ENCODE measurements around the gene SLC37A4. TPM values are rescaled to one million over a fixed set of nuclear protein-coding genes. Genes with fewer than 3 reads are reported as not detected.
"Not testable (repeated sequence)": the region's sequence is repeated elsewhere in the genome, so short reads cannot be mapped to it uniquely, and the experiment has no call there.

The SLC37A4 gene
- total and polyA plus RNA-seq, 2 experiments from 2014 or later, result 68.0 to 82.3 TPM

DNA sequence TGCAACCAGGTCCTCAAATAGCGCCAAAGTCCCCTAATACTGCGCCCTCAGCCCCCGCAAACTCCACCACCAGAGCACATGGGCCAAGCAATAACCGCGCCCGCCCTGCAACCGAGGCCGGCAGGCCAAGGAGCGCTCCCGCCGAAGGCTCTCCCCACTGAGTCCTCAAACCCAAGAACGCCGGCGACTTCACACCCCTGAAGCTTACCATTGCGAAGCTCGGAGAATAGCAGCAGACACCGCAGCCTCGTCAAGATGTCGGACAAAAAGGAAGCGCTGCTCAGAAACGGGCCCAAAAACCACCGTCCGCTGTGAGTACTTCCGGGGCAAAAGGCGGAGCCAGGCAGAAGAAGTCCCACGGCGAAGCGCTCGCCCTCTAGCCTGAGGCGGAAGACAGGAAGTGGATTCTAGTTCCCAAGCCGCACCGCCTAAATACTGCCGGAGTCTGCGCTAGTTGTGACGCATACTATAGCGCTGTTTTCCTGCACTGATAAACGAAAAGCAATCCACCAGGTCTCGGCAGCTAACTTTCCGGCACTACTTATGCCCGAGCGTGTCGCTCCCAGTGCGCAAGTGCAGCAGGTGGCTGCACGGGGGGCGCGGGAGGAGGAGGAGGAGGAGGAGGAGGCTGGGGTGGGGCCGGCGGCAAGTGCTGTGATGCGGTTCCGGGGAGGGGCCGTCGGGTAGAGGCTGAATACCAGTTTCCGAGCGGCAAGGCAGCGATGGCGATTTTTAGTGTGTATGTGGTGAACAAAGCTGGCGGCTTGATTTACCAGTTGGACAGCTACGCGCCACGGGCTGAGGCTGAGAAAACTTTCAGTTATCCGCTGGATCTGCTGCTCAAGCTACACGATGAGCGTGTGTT, 12.4 kb downstream of the SLC37A4 start, which contains the start of the genes RPS25 and TRAPPC4:
Gene RPS25 (minus strand): TSS at position 270 of the 865 bp plus-strand sequence. CDS start 59 bp downstream, at position 211.
Gene TRAPPC4 (plus strand): TSS at position 693 of the 865 bp plus-strand sequence. CDS start 30 bp downstream, at position 723.
- WGBS (ENCODE audit: low lambda C conversion rate, missing lambda C conversion rate), result under 1% methylated on average over 58 of the region's 63 CpGs
- no peak for TF ChIP-seq CTCF (IDR thresholded peaks at IDR 0.05; ENCODE audit: poor library complexity)
- TF ChIP-seq EZH2phosphoT487 (IDR thresholded peaks at IDR 0.05; ENCODE audit: low read depth, severe bottlenecking, unreplicated experiment), result no peak
- no peak for TF ChIP-seq EZH2 (IDR thresholded peaks at IDR 0.05; ENCODE audit: borderline replicate concordance)
- Histone ChIP-seq H3K4me2 (peak within 1 kb of the TSS; percentile 91), H3K79me2 (peaks cover 64% of the 10 kb centered on the region), H3K27ac (peak within 1 kb of the TSS; percentile 86), H3K9me2 (replicated peaks; ENCODE audit: insufficient read depth) (no peaks in the 10 kb centered on the region), H3K9me3 (ENCODE audit: low read depth) (no peaks in the 10 kb centered on the region), H4K20me1 (ENCODE audit: insufficient read depth, poor library complexity, severe bottlenecking) (peaks cover 7% of the 10 kb centered on the region), H3K4me3 (peak within 1 kb of the TSS; percentile 56), H3K36me3 (replicated peaks; ENCODE audit: insufficient read depth, low read depth) (no peaks in the 10 kb centered on the region), H2AFZ (peak within 1 kb of the TSS; percentile 58), H3K27me3 (no peaks in the 10 kb centered on the region), H3K4me1 (ENCODE audit: insufficient read depth) (peaks cover 35% of the 10 kb centered on the region)
- DNase-seq (ENCODE audit: low spot score), result peak; percentile 97

DNA sequence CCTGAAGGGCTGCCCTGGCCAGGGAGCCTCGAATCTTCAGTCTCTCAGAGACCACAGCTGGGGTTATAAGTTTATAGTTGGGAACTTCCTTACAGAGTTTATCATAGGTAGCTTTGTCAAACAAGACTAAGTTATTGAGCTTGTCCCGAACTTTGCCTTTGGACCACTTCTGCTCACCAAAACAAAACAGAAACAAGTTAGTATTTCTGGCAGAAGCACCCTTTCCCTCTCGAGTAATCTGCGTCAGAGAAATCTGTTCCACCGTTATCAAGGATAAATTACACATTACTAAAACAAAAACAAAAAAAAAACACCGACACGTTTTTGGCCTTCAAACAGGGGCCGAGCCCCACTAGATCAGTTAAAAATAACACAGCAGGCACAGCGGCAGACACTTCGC, 13.3 kb downstream of the SLC37A4 start:
- Histone ChIP-seq H3K4me2 (peak overlapping the region; percentile 87), H3K4me1 (ENCODE audit: insufficient read depth) (peaks cover 34% of the 10 kb centered on the region), H3K27ac (peak overlapping the region; percentile 86), H3K79me2 (peaks cover 62% of the 10 kb centered on the region), H3K4me3 (peak overlapping the region; percentile 56)
- not testable (repeated sequence) for H3K27me3 ChIP-seq; H3K9me3 ChIP-seq (ENCODE audit: low read depth); H3K36me3 ChIP-seq (replicated peaks; ENCODE audit: insufficient read depth, low read depth); H4K20me1 ChIP-seq (ENCODE audit: insufficient read depth, poor library complexity, severe bottlenecking); H2AFZ ChIP-seq; DNase-seq (ENCODE audit: low spot score); H3K9me2 ChIP-seq (replicated peaks; ENCODE audit: insufficient read depth)
- 7% methylated on average over 10 of the region's 10 CpGs for WGBS (ENCODE audit: low lambda C conversion rate, missing lambda C conversion rate)

DNA sequence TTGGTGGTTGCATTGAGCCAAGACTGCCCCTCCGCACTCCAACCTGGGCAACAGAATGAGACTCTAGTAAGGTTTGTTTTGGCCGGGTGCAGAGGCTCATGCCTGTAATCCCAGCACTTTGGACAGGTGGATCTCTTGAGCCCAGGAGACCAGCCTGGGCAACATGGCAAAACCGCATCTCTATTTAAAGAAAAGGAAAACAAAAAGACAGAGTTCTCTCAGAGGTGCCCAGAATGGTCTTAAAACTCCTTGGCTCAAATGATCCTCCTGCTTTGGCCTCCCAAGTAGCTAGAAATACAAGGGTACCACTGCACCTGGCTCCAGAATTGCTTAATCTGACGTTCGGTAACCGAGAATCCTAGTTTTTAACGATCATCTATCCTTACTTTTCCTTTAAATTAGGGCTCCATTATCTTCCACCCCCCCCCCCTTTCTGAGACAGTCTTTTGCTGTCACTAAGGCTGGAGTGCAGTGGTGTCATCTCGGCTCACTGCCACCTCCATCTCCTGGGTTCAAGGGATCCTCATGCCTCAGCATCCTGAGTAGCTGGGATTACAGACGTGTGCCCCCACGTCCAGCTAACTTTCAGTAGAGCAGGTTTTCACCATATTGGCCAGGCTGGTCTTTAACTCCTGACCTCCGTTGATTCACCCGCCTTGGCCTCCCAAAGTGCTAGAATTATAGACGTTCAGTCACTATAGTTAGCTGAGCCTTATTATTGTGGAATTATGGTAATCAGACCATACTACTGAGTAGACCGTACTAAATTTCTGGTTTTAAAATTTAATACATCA, 14.3 kb downstream of the SLC37A4 start:
- peaks cover 7% of the 10 kb centered on the region for H4K20me1 ChIP-seq (ENCODE audit: insufficient read depth, poor library complexity, severe bottlenecking)
- peaks cover 27% of the 10 kb centered on the region for H3K4me1 ChIP-seq (ENCODE audit: insufficient read depth)

More for the DNA sequence above, 14.3 kb downstream of the SLC37A4 start:
- no peak for DNase-seq (ENCODE audit: low spot score)
- H3K4me2 ChIP-seq, result peak overlapping the region; percentile 87
- WGBS (ENCODE audit: low lambda C conversion rate, missing lambda C conversion rate), result 88% methylated on average over 14 of the region's 14 CpGs
- H3K27ac ChIP-seq, result peak overlapping the region; percentile 86
- no peaks in the 10 kb centered on the region for H3K9me2 ChIP-seq (replicated peaks; ENCODE audit: insufficient read depth)
- TF ChIP-seq EZH2 (IDR thresholded peaks at IDR 0.05; ENCODE audit: borderline replicate concordance) (no peak), CTCF (IDR thresholded peaks at IDR 0.05; ENCODE audit: poor library complexity) (no peak), EZH2phosphoT487 (IDR thresholded peaks at IDR 0.05; ENCODE audit: low read depth, severe bottlenecking, unreplicated experiment) (no peak)
- H2AFZ ChIP-seq, result no peak overlapping the region
- H3K36me3 ChIP-seq (replicated peaks; ENCODE audit: insufficient read depth, low read depth), result no peaks in the 10 kb centered on the region
- no peaks in the 10 kb centered on the region for H3K27me3 ChIP-seq
- peaks cover 62% of the 10 kb centered on the region for H3K79me2 ChIP-seq
- H3K4me3 ChIP-seq, result no peak overlapping the region
- no peaks in the 10 kb centered on the region for H3K9me3 ChIP-seq (ENCODE audit: low read depth)
